DMS153 (cell line): Measurements from ENCODE around the gene RTRAF.

ENCODE experiments used
- DNase-seq: peaks from one replicate; lab custom pipeline; 2025; lab: John Stamatoyannopoulos, UW

Gene RTRAF

GRCh38 chr14:51989293-51990234 is at the start of gene RTRAF:
Gene RTRAF (plus strand): TSS chr14:51989546. CDS start chr14:51989640, 94 bp downstream.
- DNase-seq: peak; percentile 92

DNA sequence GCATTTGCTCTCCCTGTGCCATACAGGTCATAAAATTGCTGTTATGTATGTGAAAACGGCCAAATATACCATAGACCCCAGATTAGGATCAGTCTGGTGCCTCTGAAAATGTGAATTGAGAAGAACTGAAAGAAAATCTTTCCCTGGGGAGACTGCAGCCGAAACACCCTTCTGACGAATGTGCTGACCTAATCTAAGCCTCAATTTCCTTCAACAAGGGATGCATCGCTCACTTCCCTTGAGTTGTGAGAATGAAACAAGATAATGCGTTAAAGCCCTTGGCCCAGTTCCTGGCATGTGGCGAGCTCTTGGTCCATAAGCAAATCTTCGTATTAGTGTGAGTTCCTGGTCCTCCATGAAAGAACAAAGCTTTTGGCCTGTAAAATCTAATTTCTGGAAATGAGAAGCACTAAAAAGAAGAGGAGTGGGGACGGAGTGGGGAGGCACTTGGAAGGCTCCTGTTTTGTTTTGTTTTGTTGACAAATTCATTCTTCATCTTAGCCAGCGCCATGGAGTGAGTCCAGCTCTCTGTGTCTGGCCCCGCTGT is 49.5 kb upstream of the RTRAF start:
- DNase-seq: no peak

GRCh38 chr14:51942971-51943370 is 46.4 kb upstream of the RTRAF start:
- no peak for DNase-seq

GRCh38 chr14:51950007-51950406 is 39.3 kb upstream of the RTRAF start:
- no peak for DNase-seq

- DNase-seq: no peak
Measured at GRCh38 chr14:51951656-51952055, 37.7 kb upstream of the RTRAF start.

- DNase-seq: no peak
Measured at GRCh38 chr14:51954031-51954430, 35.3 kb upstream of the RTRAF start.

- DNase-seq: no peak
Measured at GRCh38 chr14:51954657-51955056, 34.7 kb upstream of the RTRAF start.

GRCh38 chr14:51957950-51958349 is 31.4 kb upstream of the RTRAF start:
- no peak for DNase-seq

DNA sequence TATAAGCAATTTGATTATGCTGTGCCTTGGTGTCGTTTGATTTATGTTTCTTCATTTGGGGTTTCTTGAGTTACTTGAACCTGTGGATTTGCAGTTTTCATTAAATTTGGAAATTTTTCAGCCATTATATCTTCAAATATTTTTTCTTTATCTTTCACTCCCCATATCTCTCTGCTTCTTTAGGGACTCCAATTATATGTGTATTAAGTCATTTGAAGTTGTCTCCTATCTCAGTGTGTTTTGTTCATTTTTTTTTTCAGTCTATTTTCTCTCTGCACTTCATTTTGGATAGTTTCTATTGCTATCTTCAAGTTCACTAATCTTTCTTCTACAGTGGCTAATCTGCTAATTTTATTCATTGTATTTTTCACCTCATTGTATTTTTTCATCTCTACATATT is 29.4 kb upstream of the RTRAF start:
- no peak for DNase-seq

GRCh38 chr14:51960866-51961265 is 28.5 kb upstream of the RTRAF start:
- no peak for DNase-seq

DNA sequence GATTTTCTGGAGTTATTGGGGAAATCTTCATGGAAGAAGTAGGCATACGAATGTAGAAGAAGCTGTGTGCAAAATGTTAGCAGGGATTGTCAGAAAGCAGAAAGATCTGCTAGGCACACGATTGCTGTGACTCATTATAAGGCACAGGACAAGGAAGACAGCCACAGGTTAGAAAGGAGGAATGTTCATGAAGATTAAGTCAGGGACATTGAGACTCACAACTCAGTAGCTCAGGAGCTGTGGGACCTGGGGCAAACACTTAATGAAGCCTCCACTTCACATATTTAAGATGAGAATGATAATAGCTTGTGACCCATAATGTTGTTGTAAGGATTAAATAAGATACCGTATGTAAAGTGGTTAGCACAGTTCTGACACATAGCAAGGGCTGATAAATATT is 26.6 kb upstream of the RTRAF start:
- DNase-seq: no peak

DNA sequence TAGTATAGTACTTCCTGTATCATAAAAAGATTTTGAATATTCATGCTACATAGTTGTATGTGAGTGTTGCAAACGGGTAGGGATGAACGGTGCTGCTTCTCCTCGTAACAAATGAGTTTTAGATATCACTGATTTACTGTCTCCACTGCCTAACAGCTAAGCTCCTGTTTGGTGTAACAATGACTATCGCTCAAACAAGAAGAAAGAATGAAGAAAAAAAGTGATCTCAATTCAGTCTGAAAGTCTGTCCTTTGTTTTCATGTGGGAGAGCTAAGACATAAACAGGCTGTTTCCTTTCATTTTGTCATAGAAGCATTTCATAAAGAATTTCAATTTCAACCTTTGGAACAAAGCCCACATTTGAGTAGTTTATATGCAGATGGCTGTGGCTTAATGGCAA is 26.1 kb upstream of the RTRAF start:
- no peak for DNase-seq

GRCh38 chr14:51967521-51967920 is 21.8 kb upstream of the RTRAF start:
- DNase-seq: no peak

- no peak for DNase-seq
Measured at GRCh38 chr14:51969852-51970540, 19.4 kb upstream of the RTRAF start.

DNA sequence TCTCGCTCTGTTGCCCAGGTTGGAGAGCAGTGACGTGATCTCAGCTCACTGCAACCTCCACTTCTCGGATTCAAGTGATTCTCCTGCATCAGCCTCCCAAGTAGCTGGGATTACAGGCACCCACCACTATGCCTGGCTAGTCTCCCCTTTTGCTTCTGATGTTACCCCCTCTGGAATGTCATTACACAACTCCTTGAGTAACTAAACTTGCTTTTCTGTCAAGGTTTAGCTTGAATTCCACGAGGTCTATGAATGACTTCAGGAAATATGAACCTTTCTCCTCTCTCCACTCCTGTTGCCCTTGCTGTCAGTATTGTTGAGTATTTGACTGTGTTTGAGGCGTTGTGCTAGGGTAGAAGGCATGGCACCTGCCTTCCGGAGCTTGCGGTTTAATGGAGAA is 16.8 kb upstream of the RTRAF start:
- no peak for DNase-seq

GRCh38 chr14:51977075-51977474 is 12.3 kb upstream of the RTRAF start:
- no peak for DNase-seq

GRCh38 chr14:51978681-51979085 is 10.7 kb upstream of the RTRAF start:
- no peak for DNase-seq

GRCh38 chr14:51979088-51979709 is 10.1 kb upstream of the RTRAF start:
- peak; percentile 46 for DNase-seq

- DNase-seq: no peak
Measured at GRCh38 chr14:51981218-51981854, 8.0 kb upstream of the RTRAF start.

DNA sequence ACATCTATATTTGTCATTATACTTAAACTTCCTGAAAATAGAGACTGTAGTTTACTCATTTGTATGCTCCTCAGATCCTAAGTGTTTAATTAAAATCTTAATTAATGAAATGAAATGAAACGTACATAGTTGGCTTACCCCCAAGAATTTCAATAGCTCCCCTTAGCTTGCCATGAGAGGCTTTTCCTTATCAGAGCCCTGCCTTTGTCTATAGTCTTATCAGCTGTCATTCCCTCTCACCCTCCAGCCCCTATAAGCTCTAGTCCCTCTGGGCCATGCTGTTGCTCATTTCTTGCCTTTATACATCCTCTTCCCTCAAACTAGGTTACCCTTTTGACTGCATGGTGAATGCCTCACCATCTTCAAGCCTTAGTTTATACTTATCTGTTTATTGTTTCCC is 1.1 kb upstream of the RTRAF start:
- no peak for DNase-seq

DNA sequence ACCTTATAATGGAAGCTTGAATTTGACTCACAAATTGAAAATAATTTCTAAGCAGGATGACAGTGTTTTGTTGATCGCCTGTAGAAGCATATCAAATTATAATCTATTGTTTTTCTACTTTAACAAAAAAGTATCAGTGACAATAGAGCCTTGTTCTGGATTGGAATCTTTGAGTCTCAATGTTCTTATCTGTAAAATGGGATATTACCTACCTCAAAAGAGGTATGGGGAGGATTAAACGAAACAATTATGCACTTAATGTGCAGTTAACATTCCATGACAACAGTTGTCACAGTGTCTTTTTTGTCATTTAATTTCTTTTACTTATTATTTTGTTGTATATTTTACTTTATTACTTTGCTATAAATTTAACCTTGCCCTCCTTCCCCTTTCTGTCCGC is 1.1 kb downstream of the RTRAF start:
- DNase-seq: no peak

- no peak for DNase-seq
Measured at GRCh38 chr14:51993285-51993920, 4.1 kb downstream of the RTRAF start.
